Dermis blood vessel endothelial cell (primary cell): Measurements from ENCODE around the gene DMD. TPM values are rescaled to one million over a fixed set of nuclear protein-coding genes. Genes with fewer than 3 reads are reported as not detected.
"Not testable (repeated sequence)": the region's sequence is repeated elsewhere in the genome, so short reads cannot be mapped to it uniquely, and the experiment has no call there.

Source experiments
- DNase-seq: peaks from one replicate; pipeline ENCODE4 v3.0.0; 2010
- total RNA-seq: library from RNA; depleted of rRNA; stranded (reverse); fragments of >200 nt; gene quantifications from 2 replicates; pipeline ENCODE4 v1.2.3, GENCODE V29; 2014

Gene DMD
- total RNA-seq, 1 donor from 2014 or later = 2.4 TPM

GRCh38 chrX:31384471-31384870 is 1826.9 kb downstream of the DMD start:
- DNase-seq = no peak

GRCh38 chrX:31383991-31384390 is 1827.4 kb downstream of the DMD start:
- DNase-seq = no peak

- not testable (repeated sequence) for DNase-seq
These were observed 1832.4 kb downstream of the DMD start for GRCh38 chrX:31378973-31379372.

GRCh38 chrX:31377821-31378220 is 1833.5 kb downstream of the DMD start:
- not testable (repeated sequence) for DNase-seq

GRCh38 chrX:31376408-31377022 is 1834.8 kb downstream of the DMD start:
- no peak for DNase-seq

- no peak for DNase-seq
These were observed 1836.6 kb downstream of the DMD start for GRCh38 chrX:31374786-31375185.

GRCh38 chrX:31371956-31372355 is 1839.4 kb downstream of the DMD start:
- no peak for DNase-seq

- DNase-seq = no peak
These were observed 1843.5 kb downstream of the DMD start for GRCh38 chrX:31367816-31368215.

GRCh38 chrX:31366041-31366440 is 1845.3 kb downstream of the DMD start:
- no peak for DNase-seq

GRCh38 chrX:31356275-31357212 is 1854.8 kb downstream of the DMD start:
- DNase-seq = no peak

- DNase-seq = no peak
These were observed 1856.0 kb downstream of the DMD start for GRCh38 chrX:31355206-31355955.

GRCh38 chrX:31353095-31353494 is 1858.3 kb downstream of the DMD start:
- no peak for DNase-seq

- DNase-seq = no peak
These were observed 1860.6 kb downstream of the DMD start for GRCh38 chrX:31350808-31351074.

GRCh38 chrX:31349515-31349914 is 1861.8 kb downstream of the DMD start:
- DNase-seq = no peak

GRCh38 chrX:31340587-31340986 is 1870.8 kb downstream of the DMD start:
- DNase-seq = no peak

- no peak for DNase-seq
These were observed 1872.4 kb downstream of the DMD start for GRCh38 chrX:31338991-31339350.

GRCh38 chrX:31337332-31337731 is 1874.0 kb downstream of the DMD start:
- no peak for DNase-seq

- no peak for DNase-seq
These were observed 1874.9 kb downstream of the DMD start for GRCh38 chrX:31336419-31336818.

GRCh38 chrX:31334997-31335396 is 1876.4 kb downstream of the DMD start:
- DNase-seq = no peak

- DNase-seq = peak; percentile 16
These were observed 1878.1 kb downstream of the DMD start for GRCh38 chrX:31333165-31333831.

- no peak for DNase-seq
These were observed 1879.4 kb downstream of the DMD start for GRCh38 chrX:31331928-31332327.

- no peak for DNase-seq
These were observed 1880.3 kb downstream of the DMD start for GRCh38 chrX:31331015-31331414.

GRCh38 chrX:31329298-31329697 is 1882.1 kb downstream of the DMD start:
- DNase-seq = no peak
